NCI-H2227 (cell line): ENCODE data around the gene FREM2.
A peak's percentile ranks its signal among the peaks of the same experiment; 100 is the strongest.

ENCODE experiments used
- DNase-seq: peaks from one replicate; lab custom pipeline; 2025; ENCODE audit not compliant: unreplicated experiment; lab: John Stamatoyannopoulos, UW

Gene FREM2, protein sequence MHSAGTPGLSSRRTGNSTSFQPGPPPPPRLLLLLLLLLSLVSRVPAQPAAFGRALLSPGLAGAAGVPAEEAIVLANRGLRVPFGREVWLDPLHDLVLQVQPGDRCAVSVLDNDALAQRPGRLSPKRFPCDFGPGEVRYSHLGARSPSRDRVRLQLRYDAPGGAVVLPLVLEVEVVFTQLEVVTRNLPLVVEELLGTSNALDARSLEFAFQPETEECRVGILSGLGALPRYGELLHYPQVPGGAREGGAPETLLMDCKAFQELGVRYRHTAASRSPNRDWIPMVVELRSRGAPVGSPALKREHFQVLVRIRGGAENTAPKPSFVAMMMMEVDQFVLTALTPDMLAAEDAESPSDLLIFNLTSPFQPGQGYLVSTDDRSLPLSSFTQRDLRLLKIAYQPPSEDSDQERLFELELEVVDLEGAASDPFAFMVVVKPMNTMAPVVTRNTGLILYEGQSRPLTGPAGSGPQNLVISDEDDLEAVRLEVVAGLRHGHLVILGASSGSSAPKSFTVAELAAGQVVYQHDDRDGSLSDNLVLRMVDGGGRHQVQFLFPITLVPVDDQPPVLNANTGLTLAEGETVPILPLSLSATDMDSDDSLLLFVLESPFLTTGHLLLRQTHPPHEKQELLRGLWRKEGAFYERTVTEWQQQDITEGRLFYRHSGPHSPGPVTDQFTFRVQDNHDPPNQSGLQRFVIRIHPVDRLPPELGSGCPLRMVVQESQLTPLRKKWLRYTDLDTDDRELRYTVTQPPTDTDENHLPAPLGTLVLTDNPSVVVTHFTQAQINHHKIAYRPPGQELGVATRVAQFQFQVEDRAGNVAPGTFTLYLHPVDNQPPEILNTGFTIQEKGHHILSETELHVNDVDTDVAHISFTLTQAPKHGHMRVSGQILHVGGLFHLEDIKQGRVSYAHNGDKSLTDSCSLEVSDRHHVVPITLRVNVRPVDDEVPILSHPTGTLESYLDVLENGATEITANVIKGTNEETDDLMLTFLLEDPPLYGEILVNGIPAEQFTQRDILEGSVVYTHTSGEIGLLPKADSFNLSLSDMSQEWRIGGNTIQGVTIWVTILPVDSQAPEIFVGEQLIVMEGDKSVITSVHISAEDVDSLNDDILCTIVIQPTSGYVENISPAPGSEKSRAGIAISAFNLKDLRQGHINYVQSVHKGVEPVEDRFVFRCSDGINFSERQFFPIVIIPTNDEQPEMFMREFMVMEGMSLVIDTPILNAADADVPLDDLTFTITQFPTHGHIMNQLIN (N-terminal part only)

GRCh38 chr13:38686577-38687245 lies at the start of gene FREM2:
Gene FREM2 (plus strand): TSS chr13:38687077. CDS start chr13:38687345, 268 bp downstream.
- peak; percentile 88 for DNase-seq

DNA sequence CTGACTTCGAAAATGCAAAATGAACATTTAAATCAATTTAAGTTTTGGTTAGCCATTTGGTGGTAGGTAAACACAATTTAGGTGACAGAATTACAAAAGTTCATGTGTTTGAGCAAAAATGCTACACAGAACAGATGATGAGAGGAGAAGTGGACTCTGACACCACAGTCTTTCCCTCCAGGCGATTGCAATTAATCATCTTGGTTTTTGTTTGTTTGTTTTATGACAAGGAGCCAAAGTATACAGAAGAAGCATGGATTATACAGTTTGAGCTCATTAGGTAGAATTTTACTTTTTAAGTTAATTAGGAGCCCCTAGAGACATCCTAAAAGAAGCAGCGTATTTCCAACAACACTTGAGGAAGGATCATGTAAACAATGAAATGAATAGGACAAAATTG lies 49.3 kb upstream of the FREM2 start:
- DNase-seq: no peak

GRCh38 chr13:38641164-38641948 lies 45.5 kb upstream of the FREM2 start:
- DNase-seq: peak; percentile 9

DNA sequence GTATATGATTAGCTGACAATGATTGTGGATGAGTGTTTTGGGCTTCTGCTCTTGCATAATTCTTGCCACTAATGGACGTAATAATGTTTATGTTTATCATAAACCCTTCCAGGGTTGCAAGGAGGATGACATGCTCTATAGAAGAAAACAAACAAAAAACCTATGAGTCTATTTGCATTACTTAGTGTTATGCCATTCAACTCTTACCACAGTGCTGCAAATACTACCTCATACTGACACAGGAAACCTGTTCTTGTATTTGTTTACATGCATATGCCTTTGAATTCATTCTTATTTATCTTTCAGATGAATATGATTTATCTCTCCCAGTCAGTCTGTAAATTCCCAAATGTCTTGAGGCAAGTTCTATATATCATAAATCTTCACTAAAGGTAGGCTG lies 39.6 kb upstream of the FREM2 start:
- no peak for DNase-seq

GRCh38 chr13:38648912-38649311 lies 38.0 kb upstream of the FREM2 start:
- DNase-seq: no peak

- no peak for DNase-seq
Observed at GRCh38 chr13:38656699-38657098, 30.2 kb upstream of the FREM2 start.

DNA sequence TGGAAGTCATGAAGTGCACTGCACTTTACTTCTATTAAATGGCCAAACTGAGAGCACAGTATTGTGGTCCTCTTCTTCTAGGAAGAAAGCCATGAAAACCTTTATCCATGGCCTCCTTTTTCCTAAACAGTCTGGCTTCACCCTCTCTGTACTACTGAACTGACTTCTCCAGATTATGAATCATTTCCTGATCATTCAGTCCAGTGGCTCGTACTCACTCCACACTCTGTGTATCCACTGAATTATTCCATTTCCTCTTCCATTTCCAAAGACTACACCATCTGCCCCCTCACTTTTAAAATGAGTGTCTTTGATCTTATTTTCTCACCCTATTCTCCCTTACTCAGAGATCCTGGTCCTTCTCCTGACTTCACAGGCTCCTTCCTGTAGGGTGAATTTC lies 29.7 kb upstream of the FREM2 start:
- DNase-seq: no peak

GRCh38 chr13:38658906-38659305 lies 28.0 kb upstream of the FREM2 start:
- DNase-seq: no peak

DNA sequence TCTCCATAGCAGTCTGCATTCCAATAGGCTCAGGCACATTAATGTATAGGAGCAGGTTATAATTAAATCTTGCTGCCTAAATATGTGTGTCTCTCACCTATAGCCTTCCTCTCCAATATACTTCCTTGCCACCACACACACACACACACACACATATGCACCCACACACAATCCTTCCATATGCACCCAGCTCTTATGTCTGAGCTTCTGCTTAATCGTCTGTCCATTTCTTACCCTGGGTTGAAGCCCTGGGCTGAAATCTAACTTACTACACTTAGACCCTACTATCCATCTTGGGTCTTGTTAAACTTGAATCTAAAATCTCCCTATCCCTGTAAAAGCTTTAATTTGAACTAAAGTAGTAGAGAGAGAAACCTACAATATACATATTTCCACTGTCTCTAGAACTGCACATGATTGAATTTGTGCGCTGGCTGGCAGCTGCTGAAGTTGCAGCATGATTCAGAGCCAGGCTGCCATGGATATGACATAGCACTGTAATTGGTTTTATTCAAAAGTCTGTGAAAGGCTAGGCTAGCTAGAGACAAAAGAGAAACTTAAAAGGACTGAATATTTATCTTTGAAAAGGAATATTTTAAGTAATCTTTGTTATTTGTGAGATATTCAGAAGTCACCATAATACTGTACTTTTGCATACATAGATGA lies 25.7 kb upstream of the FREM2 start:
- DNase-seq: peak; percentile 1

DNA sequence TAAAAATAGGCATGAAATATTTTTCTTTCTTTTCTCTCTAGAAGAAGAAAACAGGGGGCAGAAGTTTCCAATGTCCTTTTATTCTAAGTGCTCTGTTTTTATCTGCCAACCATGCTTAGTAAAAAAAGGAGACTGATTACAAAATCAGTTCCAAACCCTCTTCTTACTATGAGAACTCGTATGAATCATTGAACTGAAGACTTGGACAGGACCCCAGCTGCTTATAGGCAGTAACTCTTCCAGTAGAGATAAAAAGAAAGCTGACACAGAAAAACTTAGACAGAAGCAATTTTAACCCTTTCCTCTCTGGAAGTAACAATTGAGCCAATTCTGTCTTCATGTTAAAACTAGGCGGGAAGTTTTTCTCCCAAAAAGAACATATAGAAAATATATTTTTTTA lies 24.5 kb upstream of the FREM2 start:
- DNase-seq: no peak

DNA sequence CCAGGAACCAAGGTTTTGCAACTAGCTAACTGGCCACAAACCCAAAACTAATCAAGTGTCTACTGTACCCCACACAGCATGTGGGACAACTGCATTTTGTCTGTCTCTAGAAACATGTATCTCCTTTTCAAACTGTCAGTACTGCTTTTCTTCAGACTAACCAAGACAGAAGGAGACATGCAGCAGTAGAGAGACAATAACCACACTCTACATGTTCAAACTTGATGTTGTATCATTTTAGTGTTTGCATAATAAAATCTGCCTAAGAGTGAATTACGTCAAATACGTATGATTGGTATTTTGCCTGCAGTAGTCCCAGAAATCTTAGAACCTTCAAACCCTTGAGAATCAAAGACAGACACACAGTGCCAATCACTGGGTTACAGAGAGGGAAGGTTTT lies 22.0 kb upstream of the FREM2 start:
- no peak for DNase-seq

GRCh38 chr13:38667526-38668109 lies 19.3 kb upstream of the FREM2 start:
- DNase-seq: no peak

GRCh38 chr13:38669234-38669964 lies 17.5 kb upstream of the FREM2 start:
- no peak for DNase-seq

DNA sequence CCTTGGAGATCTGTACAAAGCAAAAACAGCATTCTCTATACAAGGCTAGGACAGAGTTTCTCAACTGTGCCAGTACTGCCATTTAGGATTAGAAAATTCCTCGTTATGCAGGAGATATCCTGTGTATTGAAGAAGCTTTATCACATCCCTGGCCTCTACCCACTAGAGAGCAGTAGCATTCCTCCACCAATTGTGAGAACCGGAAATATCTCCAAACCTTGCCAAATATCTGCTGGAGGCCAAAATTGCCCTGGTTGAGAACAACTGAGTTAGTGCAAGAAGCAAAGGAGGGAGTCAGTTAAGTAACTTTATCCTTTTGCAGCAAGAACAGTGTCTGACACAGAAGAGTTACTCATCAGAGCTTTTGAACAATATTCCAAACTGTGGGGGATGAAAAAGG lies 16.2 kb upstream of the FREM2 start:
- DNase-seq: no peak

DNA sequence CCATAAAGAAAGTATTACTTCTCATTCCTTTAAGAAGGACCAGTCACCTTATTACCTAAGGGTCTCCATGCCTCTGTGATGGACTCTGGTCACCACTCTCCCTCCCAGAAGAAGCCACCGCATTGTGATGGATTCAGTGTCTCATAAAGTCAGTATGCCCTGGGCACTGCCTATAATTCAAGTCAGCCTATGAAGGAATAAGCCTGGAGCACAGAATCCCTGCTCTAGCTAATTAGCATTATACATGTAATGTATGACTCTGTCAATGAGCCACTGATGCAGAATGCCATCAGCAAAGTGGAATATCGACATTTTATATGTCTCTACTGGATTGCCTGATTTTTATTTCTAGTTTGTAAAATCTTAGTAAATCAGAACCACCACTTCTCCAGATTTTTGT lies 14.9 kb upstream of the FREM2 start:
- DNase-seq: no peak

GRCh38 chr13:38674208-38674607 lies 12.7 kb upstream of the FREM2 start:
- DNase-seq: peak; percentile 6

GRCh38 chr13:38680912-38681311 lies 6.0 kb upstream of the FREM2 start:
- DNase-seq: no peak

DNA sequence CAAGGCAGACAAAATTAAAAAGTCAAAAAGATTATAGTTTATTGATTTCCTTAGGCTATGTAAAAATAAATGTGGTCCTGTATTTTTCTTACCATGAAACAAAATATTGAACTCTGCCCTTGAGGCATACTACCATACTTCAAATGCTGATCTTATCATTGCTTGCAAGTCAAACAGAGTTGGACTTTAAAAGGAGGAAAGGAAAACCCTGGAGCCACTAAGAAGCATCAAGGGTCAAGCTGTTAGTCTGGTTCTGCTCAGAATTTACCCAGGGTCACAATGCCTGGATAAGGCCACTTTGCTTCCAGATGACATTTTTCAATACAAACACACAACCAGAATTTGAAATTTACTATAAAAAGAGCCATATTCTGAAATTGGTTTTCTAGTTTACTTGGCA lies 2.2 kb upstream of the FREM2 start:
- no peak for DNase-seq
